Ovary (tissue), 9 donors: ENCODE results near the gene MKS1. TPM values are rescaled to one million over a fixed set of nuclear protein-coding genes. Genes with fewer than 3 reads are reported as not detected.

ENCODE experiments used
- DNase-seq, 5 donors: peaks; one replicate each; pipeline ENCODE4 v3.0.0-alpha.2; 2019 to 2020
- H3K27ac ChIP-seq, 2 donors: fragments of 200-600 bp; one replicate each; pipeline versions ENCODE4 v1.5.1 to v1.8.0; 2019 to 2022
- H3K27me3 ChIP-seq: fragments of 200-600 bp; one replicate; pipeline ENCODE4 v1.8.0; 2022
- H3K36me3 ChIP-seq: fragments of 200-600 bp; sonication (generic); one replicate; pipeline ENCODE4 v1.5.1; 2019
- H3K4me1 ChIP-seq: one replicate; pipeline ENCODE4 v1.8.1; 2013; ENCODE audit warnings: mild to moderate bottlenecking, moderate library complexity; ENCODE audit not compliant: insufficient read depth
- H3K4me3 ChIP-seq: fragments of 200-600 bp; sonication (generic); one replicate; pipeline ENCODE4 v1.5.1; 2017
- H3K9me3 ChIP-seq, 2 donors: fragments of 200-600 bp in 1 of 2; sonication (generic) in 1 of 2; one replicate each; pipeline versions ENCODE4 v1.5.1 to v1.8.1; 2013 to 2019; ENCODE audit warnings: mild to moderate bottlenecking in 1 of 2, moderate library complexity in 1 of 2
- CTCF ChIP-seq, 3 donors: fragments of 450-650 bp in 2 of 3; fragments of 200-600 bp in 1 of 3; IDR thresholded peaks; one replicate each; pipeline versions ENCODE4 v1.5.1 to v1.8.0; 2016 to 2022; ENCODE audit warnings: antibody characterized with exemption in 3 of 3, mild to moderate bottlenecking in 1 of 3
- EP300 ChIP-seq: sonication (generic); formaldehyde crosslinking; IDR thresholded peaks from one replicate; pipeline ENCODE4 v1.6.1; 2017; ENCODE audit warnings: antibody characterized with exemption
- POLR2A ChIP-seq: fragments of 450-650 bp; IDR thresholded peaks from one replicate; pipeline ENCODE4 v1.6.1; 2017; ENCODE audit warnings: antibody characterized with exemption, mild to moderate bottlenecking, moderate library complexity
- WGBS, 3 donors: extraction: QIAGEN DNeasy Blood & Tissue Kit in 1 of 3; methylation state at CpG; one replicate each; pipeline versions ENCODE4 v1.1.5 to v1.1.7; 2013 to 2017; 5-methylcytosine and 5-hydroxymethylcytosine counted together
- intact Hi-C, 4 donors: fragments of 100-400 bp; cut with DNase I; formaldehyde crosslinking; loops; one replicate each; pipeline versions ENCODE4 v1.11.0 to v1.15.1; 2022 to 2023
- polyA plus RNA-seq, 2 donors: library from polyadenylated mRNA; stranded (reverse); fragments of 200-250 nt in 1 of 2; fragments of 350-450 nt in 1 of 2; fragmentation: Illumina TruSeq in 1 of 2; extraction: RNeasy Lipid Tissue Mini Kit (QIAGEN cat#74804) in 1 of 2; gene quantifications; one replicate each; pipeline ENCODE4 v1.2.3, GENCODE V29; 2013 to 2014
- total RNA-seq, 7 donors: library from RNA; depleted of rRNA in 2 of 7; stranded (reverse); fragments of >200 nt in 2 of 7; fragmentation: NEBNext Ultra II Directional in 3 of 7; extraction: Animal tissue kit (Norgen Biotek cat#: 25700) in 3 of 7; gene quantifications; one replicate each; pipeline versions ENCODE4 v1.1.0 to v1.2.4, GENCODE V29; 2016 to 2023
- donor health status: DM: no; HTN: no; CAD: no; lungs with moderate emphysema.
- donor health status: DM: no; HTN: no; CAD: no.
- donor health status: Bipolar disorder and iron deficiency.
- donor health status: DM: yes; HTN: yes; CAD: no.
- donor health status: DM: no; HTN: no; CAD: no.
- donor health status: DM: yes; HTN: yes; CAD: no.

The MKS1 gene
- total and polyA plus RNA-seq, 9 donors: 10.0 to 26.0 (median 18.5) TPM

DNA sequence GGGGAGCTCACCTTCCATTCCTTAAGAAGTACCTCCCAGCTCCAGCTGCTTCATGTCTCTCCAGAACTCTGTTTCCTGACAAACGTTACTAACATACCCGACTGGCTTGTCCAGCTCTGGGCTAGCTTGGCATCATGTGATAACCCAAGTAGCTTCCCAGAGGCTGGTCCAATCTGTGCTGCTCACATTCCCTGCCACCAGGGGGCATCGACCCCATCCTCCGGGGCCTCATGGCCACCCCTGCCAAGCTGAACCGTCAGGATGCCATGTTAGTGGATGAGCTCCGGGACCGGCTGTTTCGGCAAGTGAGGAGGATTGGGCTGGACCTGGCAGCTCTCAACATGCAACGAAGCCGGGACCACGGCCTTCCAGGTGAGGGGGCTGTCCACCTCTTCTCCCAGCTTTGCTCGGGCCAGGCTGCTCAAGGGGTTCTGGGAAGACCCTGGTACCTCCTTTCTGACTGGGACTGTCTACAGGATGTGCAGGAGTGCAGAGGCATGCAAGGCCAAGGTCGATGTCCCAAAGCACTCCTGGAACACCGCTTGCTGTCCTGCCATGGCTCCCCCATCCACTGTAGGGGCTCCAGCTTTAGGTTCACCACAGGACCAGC is 18.9 kb downstream of the MKS1 start:
- H3K27me3 ChIP-seq: no peaks in the 10 kb centered on the region
- 29 to 34% (median 33%) methylated on average over 11 to 14 of the region's 14 CpGs for WGBS, 3 donors
- H3K36me3 ChIP-seq: no peaks in the 10 kb centered on the region
- intact Hi-C loops: no loop called here
- no peak for DNase-seq
- no peak overlapping the region for H3K4me3 ChIP-seq
- H3K4me1 ChIP-seq: no peaks in the 10 kb centered on the region
- no peaks in the 10 kb centered on the region for H3K9me3 ChIP-seq
- H3K27ac ChIP-seq: no peak overlapping the region
- TF ChIP-seq POLR2A (no peak), CTCF (IDR thresholded peaks at IDR 0.05) (no peak), EP300 (no peak)

- Histone ChIP-seq H3K36me3 (no peaks in the 10 kb centered on the region), H3K4me3 (no peak overlapping the region), H3K27me3 (no peaks in the 10 kb centered on the region), H3K9me3 (no peaks in the 10 kb centered on the region), H3K4me1 (no peaks in the 10 kb centered on the region), H3K27ac (no peak overlapping the region)
- DNase-seq: no peak
- 74 to 84% (median 80%) methylated on average over 7 of the region's 7 CpGs for WGBS, 3 donors
- intact Hi-C loops: no loop called here
- no peak for TF ChIP-seq EP300
- no peak for TF ChIP-seq POLR2A
- no peak for TF ChIP-seq CTCF (IDR thresholded peaks at IDR 0.05)
Measured at GRCh38 chr17:58196610-58197009, 22.4 kb downstream of the MKS1 start.

GRCh38 chr17:58195518-58196123 is 23.4 kb downstream of the MKS1 start:
- 73 to 83% (median 83%) methylated on average over 5 of the region's 5 CpGs for WGBS, 3 donors
- DNase-seq: no peak
- Histone ChIP-seq H3K27ac (no peak overlapping the region), H3K4me1 (no peaks in the 10 kb centered on the region), H3K4me3 (no peak overlapping the region), H3K27me3 (no peaks in the 10 kb centered on the region), H3K9me3 (no peaks in the 10 kb centered on the region), H3K36me3 (no peaks in the 10 kb centered on the region)
- intact Hi-C loops: no loop called here
- TF ChIP-seq CTCF (IDR thresholded peaks at IDR 0.05) (no peak), EP300 (no peak)

DNA sequence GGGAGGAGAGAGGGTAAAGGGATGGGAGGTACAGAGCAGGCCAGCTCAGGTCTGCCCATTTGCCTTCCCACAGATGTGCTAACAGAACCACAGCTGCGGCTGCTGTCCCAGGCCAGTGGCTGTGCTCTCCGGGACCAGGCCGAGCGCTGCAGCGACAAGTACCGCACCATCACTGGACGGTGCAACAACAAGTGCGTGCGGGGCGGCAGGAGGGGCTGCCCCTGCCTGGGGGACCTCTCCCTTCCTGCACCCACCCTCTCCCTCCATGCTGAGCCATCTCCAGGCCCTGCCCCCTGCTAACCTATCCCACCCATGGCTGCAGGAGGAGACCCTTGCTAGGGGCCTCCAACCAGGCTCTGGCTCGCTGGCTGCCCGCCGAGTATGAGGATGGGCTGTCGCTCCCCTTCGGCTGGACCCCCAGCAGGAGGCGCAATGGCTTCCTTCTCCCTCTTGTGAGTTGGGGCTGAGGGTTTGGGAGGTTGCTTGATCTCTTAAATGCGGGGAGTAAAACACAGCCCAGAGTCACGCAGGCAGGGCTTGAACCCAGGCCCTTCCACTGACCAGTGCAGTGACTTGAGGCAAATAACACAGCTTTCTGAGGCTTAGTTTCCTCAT is 25.3 kb downstream of the MKS1 start:
- Histone ChIP-seq H3K27me3 (no peaks in the 10 kb centered on the region), H3K4me1 (no peaks in the 10 kb centered on the region), H3K36me3 (no peaks in the 10 kb centered on the region), H3K4me3 (no peak overlapping the region), H3K9me3 (no peaks in the 10 kb centered on the region), H3K27ac (no peak overlapping the region)
- no peak for DNase-seq
- WGBS, 3 donors: 60 to 69% (median 65%) methylated on average over 10 to 18 of the region's 18 CpGs
- TF ChIP-seq POLR2A (no peak), EP300 (no peak), CTCF (IDR thresholded peaks at IDR 0.05) (no peak)
- intact Hi-C loops: no loop called here
